Activated CD4-positive, alpha-beta T cell treated with anti-CD3 and anti-CD28 coated beads for 36 hours (primary cell): ENCODE data around the gene FYN. TPM values are rescaled to one million over a fixed set of nuclear protein-coding genes. Genes with fewer than 3 reads are reported as not detected.

Experiments used
- ATAC-seq: fragments of 200-7000 bp; cut with Tn5 transposase; one replicate; pipeline ENCODE4 v1.10.0; 2021; ENCODE audit warnings: mild to moderate bottlenecking, moderate library complexity
- CTCF ChIA-PET: fragments of 350-600 bp; sonication (Branson Sonifier 250); formaldehyde crosslinking; loops from one replicate; lab custom pipeline; 2021; ENCODE audit warnings: antibody characterized with exemption; lab: Charles Lee
- POLR2A ChIA-PET: fragments of 350-600 bp; sonication (Branson Sonifier 250); formaldehyde crosslinking; loops from one replicate; lab custom pipeline; 2021; ENCODE audit warnings: antibody characterized with exemption, inconsistent platforms; lab: Charles Lee
- DNase-seq: peaks from one replicate; pipeline ENCODE4 v3.0.0-alpha.2; 2020
- H3K27ac Mint-ChIP-seq: one replicate; pipeline ENCODE4 v1.8.0; 2021; ENCODE audit warnings: mixed read lengths
- H3K27me3 Mint-ChIP-seq: one replicate; pipeline ENCODE4 v1.8.0; 2021; ENCODE audit warnings: mixed read lengths
- H3K36me3 Mint-ChIP-seq: one replicate; pipeline ENCODE4 v1.8.0; 2021; ENCODE audit warnings: low read depth, mixed read lengths
- H3K4me1 Mint-ChIP-seq: one replicate; pipeline ENCODE4 v1.8.0; 2021; ENCODE audit warnings: mixed read lengths
- H3K4me3 Mint-ChIP-seq: one replicate; pipeline ENCODE4 v1.8.0; 2021; ENCODE audit warnings: mild to moderate bottlenecking, moderate library complexity, mixed read lengths
- H3K9me3 Mint-ChIP-seq: one replicate; pipeline ENCODE4 v1.8.0; 2021; ENCODE audit warnings: low read depth, mixed read lengths
- intact Hi-C, 2 experiments: fragments of 100-400 bp; cut with DNase I in 1 of 2; cut with micrococcal nuclease in 1 of 2; formaldehyde crosslinking; loops; one replicate each; pipeline versions ENCODE4 v1.14.2 to v1.15.1; 2022 to 2024; cut with DNase I, micrococcal nuclease
- total RNA-seq, 2 experiments: library from RNA; stranded (reverse); gene quantifications; one replicate each; pipeline ENCODE4 v1.2.3, GENCODE V29; 2021

FYN gene
- total RNA-seq, 2 experiments from 2014 or later = 345 to 504 TPM

DNA sequence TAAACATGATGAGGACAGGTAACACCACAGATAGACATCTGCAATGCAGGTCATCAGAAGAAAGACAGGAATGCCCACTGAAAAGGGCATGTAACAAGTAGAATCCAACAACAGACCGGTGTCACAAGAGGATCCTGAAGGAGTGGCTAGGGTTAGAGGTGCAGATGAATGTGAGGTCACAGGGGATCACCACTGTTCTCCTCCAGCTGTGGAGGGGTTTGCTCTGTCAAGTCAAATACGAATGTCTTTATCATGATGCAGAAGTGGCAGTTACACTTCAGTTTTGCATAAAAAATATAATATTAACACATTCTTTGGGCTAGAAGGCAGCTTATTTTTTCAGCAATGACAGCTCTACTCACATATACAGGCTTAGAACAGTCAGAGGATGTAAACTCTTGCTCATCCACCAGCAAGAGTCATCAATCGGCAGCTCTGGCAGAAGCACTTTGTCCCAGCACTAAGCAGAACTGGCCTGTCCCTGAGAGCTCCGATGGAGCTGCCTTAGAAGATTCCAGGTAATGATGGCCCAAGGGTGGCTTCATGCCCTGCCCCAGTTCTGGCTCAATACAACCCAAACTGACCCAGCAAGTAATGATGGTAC lies 137.1 kb downstream of the FYN start:
- H3K27me3 Mint-ChIP-seq = no peaks in the 10 kb centered on the region

DNA sequence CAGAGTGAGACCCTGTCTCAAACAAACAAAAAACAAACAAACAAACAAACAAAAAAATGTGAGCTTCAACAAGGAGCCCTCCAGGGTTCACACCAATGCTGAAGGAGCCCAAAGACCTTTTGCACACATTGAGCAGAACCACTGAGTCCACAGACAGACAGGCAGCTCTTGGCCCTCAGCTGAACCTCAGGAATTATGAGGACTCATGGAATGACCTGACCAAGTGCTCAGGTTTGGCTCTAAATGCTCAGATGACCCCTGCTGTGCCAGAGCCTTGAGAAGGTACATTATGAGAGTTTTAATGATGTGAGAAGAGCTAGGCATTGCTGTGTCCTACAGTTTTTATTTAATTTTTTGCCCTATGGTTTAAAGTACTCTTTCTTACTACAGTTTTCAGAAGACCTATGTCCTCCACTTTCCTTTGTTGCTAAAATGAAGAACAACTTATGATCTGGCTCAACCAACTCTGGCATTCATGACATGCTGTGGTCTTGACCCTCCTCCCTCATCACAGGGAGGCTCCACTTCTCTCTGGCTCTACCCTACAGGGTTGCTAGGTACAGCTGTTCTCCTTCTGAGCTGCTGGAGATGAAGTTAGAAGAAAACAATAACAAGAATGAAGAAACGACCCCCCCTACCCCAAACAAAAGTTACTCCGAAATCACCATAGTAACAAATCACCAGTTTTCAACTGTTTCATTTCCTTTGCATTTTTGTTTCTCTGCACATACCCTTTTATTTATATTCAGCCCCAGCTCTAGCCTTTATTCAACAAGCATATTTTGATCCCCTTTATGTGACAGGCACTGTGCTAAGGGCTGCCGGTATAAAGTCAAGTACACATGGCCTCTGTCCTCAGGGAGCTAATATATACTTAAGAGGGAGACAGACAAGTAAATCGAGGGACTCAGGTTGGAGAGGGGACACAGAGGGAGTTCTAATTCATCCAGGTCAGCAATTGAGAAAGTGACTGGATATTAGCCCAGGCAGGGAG lies 138.9 kb downstream of the FYN start:
- ChIA-PET CTCF (interaction anchor here (0.5 to 3.9 kb wide), 8 partner anchors 9 to 453 kb away, joined by 3 to 31 read pairs (median 3); no protein-coding TSS in a partner anchor), POLR2A (interaction anchor here (0.6 kb wide), 1 partner anchor 13 kb away, joined by 4 read pairs; no protein-coding TSS in a partner anchor)
- Mint-ChIP-seq H3K27ac (peak overlapping the region; percentile 66), H3K4me1 (peaks cover 92% of the 10 kb centered on the region), H3K9me3 (peaks cover 10% of the 10 kb centered on the region), H3K27me3 (no peaks in the 10 kb centered on the region), H3K36me3 (peaks cover 93% of the 10 kb centered on the region), H3K4me3 (no peak overlapping the region)
- intact Hi-C loops = no loop called here
- no peak for ATAC-seq
- DNase-seq = no peak

More for the DNA sequence above, 137.1 kb downstream of the FYN start:
- H3K4me3 Mint-ChIP-seq = no peak overlapping the region
- peaks cover 93% of the 10 kb centered on the region for H3K4me1 Mint-ChIP-seq
- peaks cover 96% of the 10 kb centered on the region for H3K36me3 Mint-ChIP-seq
- CTCF ChIA-PET = interaction anchor here (0.8 to 3.9 kb wide), 9 partner anchors 8 to 262 kb away, joined by 3 to 31 read pairs (median 4); no protein-coding TSS in a partner anchor
- POLR2A ChIA-PET = interaction anchor here (0.7 kb wide), 1 partner anchor 477 kb away, joined by 3 read pairs; a partner anchor contains a TSS
- ATAC-seq (peak; percentile 50), DNase-seq (no peak)
- H3K27ac Mint-ChIP-seq = peak overlapping the region; percentile 81
- peaks cover 10% of the 10 kb centered on the region for H3K9me3 Mint-ChIP-seq
- intact Hi-C loops = no loop called here

DNA sequence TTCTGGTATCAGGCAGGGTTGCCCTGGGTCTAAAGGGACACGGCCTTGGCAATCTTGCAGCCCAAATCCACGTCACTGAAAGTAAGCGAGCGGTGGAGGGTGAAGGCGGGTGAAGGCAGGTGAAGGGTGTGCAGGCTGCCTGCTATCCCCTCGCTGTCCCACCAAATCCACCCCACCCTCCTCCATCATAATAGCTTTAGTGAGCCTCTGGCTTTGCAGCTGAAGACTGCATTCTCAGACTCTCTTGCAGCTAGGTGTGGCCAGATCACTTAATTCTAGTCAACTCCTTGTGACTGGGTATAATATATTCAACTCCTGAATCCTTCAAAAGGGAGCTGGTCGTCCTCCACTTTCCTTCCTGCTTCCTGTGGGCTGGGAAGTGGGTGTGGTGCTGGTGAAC lies 140.9 kb downstream of the FYN start:
- ChIA-PET POLR2A (no interaction called here), CTCF (no interaction called here)
- DNase-seq = no peak
- Mint-ChIP-seq H3K27ac (peak overlapping the region; percentile 61), H3K36me3 (peaks cover 88% of the 10 kb centered on the region), H3K4me3 (no peak overlapping the region), H3K4me1 (peaks cover 85% of the 10 kb centered on the region), H3K9me3 (peaks cover 16% of the 10 kb centered on the region), H3K27me3 (no peaks in the 10 kb centered on the region)
- no peak for ATAC-seq
- intact Hi-C loops = no loop called here

DNA sequence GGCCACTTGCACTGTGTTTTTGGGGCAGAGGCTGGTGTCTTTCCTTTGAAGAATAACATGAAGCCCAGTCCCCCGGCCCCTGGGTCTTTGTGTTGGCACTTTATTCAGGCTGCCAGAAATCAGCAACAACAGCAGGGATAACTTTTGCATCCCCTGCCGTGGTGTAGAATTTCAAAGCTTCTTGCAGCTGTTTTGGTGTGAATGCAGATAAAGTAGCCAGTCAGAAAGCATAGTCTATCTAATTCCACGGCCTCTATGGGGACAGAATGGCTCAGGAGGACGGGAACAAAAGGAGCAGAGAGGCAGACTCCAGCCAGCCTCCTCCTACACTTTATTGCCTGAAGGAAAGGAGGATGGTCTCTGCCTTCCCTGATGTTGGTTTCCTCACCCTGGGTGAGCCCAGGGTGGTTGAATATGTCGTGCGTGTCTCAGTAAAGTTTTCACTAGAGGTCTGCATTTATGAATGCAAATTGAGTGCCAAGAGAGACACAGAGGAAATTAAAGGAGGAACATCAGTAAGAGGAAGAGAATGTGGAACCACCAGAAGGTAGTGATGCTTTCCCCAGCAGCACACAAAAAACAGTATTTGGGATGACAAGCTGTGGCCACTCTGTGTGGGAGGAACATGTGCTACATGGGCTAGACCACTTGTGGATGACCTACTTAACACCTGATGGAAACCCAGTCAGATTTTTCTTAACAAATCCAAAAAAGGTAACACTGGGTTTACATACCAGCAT lies 141.6 kb downstream of the FYN start:
- ATAC-seq (no peak), DNase-seq (no peak)
- Mint-ChIP-seq H3K27me3 (no peaks in the 10 kb centered on the region), H3K36me3 (peaks cover 88% of the 10 kb centered on the region), H3K9me3 (peaks cover 16% of the 10 kb centered on the region), H3K4me1 (peaks cover 85% of the 10 kb centered on the region), H3K4me3 (no peak overlapping the region), H3K27ac (peak overlapping the region; percentile 67)
- POLR2A ChIA-PET = interaction anchor here (0.6 to 0.7 kb wide), 2 partner anchors 93 to 285 kb away, joined by 3 read pairs; no protein-coding TSS in a partner anchor
- intact Hi-C loops = no loop called here
- CTCF ChIA-PET = interaction anchor here (1.0 kb wide), 1 partner anchor 9 kb away, joined by 3 read pairs; no protein-coding TSS in a partner anchor

DNA sequence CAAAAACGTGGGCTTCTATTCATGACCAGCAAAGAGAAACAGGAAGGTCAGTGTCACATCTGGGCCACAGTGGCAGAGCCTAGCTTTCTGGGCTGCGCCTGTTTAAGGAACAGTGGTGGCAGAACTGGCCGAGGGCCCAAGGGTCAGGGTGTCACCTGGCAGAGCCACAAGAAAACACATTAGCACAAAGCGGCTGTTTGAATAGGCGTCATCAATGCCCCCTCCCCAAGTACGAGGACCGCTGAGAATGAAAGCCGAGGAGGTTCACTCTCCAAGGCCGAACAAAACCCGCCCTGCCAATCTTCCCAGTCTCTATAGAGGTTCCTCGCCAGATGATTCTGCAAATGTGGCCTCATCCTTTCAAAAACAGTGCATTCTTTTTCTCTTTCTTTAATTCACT lies 142.4 kb downstream of the FYN start:
- ChIA-PET CTCF (interaction anchor here (1.0 kb wide), 2 partner anchors 9 to 39 kb away, joined by 3 read pairs; no protein-coding TSS in a partner anchor), POLR2A (interaction anchor here (0.7 kb wide), 1 partner anchor 93 kb away, joined by 3 read pairs; no protein-coding TSS in a partner anchor)
- Mint-ChIP-seq H3K9me3 (peaks cover 16% of the 10 kb centered on the region), H3K27me3 (no peaks in the 10 kb centered on the region), H3K27ac (peak overlapping the region; percentile 78), H3K4me3 (no peak overlapping the region), H3K36me3 (peaks cover 88% of the 10 kb centered on the region), H3K4me1 (peaks cover 85% of the 10 kb centered on the region)
- DNase-seq = no peak
- no peak for ATAC-seq
- intact Hi-C loops = no loop called here

DNA sequence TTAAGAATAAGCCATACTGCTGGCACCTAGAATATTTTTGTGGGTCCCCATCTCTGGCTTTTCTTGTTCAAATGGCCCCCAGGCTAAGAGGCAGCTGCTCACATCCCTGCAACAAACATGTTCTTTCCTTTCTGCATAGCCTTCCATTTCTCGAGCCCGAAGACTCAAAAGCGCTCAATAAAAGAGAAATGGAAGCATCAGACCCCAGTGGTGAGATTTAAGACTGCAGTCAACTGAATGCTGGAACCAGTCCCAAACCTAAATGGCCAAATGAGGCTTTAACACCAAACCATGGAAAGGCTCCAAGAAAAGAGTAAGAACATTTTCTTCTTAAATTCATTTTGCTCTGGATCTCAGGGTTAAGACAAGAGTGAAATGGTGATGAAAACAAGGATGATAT lies 145.4 kb downstream of the FYN start:
- Mint-ChIP-seq H3K36me3 (peaks cover 64% of the 10 kb centered on the region), H3K27ac (peak overlapping the region; percentile 59), H3K4me3 (no peak overlapping the region), H3K9me3 (peaks cover 7% of the 10 kb centered on the region), H3K27me3 (no peaks in the 10 kb centered on the region), H3K4me1 (peaks cover 90% of the 10 kb centered on the region)
- ATAC-seq (no peak), DNase-seq (no peak)
- intact Hi-C loops = no loop called here
- CTCF ChIA-PET = interaction anchor here (1.3 to 4.3 kb wide), 2 partner anchors 9 to 55 kb away, joined by 4 to 31 read pairs; no protein-coding TSS in a partner anchor
- POLR2A ChIA-PET = no interaction called here

DNA sequence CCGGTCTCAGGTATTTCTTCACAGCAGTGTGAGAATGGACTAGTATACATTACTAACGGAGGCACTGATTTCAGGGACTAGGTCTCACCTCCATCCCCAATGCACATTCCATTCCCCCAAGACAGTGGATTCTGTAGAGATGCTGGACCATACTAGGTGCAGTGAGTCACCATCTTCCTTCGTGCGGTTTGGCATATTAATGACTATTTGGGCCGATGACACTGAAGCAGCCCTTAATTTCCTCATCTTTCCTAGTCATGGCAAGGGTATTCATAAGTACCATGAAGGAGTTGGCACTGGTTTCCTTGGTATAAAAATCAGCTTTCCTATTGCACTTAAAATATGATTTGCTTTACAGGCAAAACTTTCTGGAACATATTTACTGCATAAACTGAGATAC lies 146.2 kb downstream of the FYN start:
- no peak overlapping the region for H3K4me3 Mint-ChIP-seq
- ATAC-seq (no peak), DNase-seq (no peak)
- intact Hi-C loops = no loop called here
- H3K4me1 Mint-ChIP-seq = peaks cover 90% of the 10 kb centered on the region
- peaks cover 7% of the 10 kb centered on the region for H3K9me3 Mint-ChIP-seq
- H3K36me3 Mint-ChIP-seq = peaks cover 63% of the 10 kb centered on the region
- ChIA-PET POLR2A (no interaction called here), CTCF (interaction anchor here (0.6 to 4.3 kb wide), 6 partner anchors 9 to 316 kb away, joined by 3 to 31 read pairs (median 4); no protein-coding TSS in a partner anchor)
- peak overlapping the region; percentile 59 for H3K27ac Mint-ChIP-seq
- H3K27me3 Mint-ChIP-seq = no peaks in the 10 kb centered on the region

DNA sequence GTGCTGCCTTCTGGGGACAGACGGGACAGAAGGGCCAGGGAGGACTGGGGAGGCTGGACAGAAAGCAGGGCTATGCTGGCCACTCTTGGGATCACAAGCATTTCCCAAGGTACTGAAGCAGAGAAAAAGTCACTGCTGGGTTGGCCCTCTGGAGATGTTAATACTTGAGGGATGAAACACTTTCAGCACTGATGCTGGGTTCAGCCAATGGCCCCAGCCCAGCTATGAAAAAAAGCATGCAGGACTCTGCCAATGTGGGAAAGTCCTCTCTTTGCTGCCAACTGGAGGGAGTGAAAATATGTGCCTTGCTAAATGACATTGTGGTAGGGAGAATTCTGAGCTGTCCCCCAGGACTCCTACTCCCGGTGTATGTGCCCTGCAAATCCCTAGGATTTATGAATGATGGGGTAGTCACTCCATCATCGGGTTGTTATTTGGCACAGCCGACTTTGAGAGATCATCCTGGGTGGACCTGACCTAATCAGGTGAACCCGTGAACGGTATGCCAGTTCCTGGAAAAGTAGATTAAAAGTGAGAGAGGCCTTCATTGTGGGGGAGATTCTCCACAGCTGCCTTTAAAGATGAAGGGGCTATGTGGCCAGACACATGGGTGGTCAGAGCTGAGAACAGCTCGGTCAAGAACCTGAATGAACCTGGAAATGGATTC lies 147.7 kb downstream of the FYN start:
- Mint-ChIP-seq H3K4me3 (no peak overlapping the region), H3K4me1 (peaks cover 90% of the 10 kb centered on the region), H3K27ac (peak overlapping the region; percentile 80), H3K36me3 (peaks cover 64% of the 10 kb centered on the region), H3K27me3 (no peaks in the 10 kb centered on the region), H3K9me3 (peaks cover 7% of the 10 kb centered on the region)
- DNase-seq (no peak), ATAC-seq (no peak)
- intact Hi-C loops = no loop called here
- ChIA-PET POLR2A (interaction anchor here (0.6 kb wide), 1 partner anchor 102 kb away, joined by 3 read pairs; no protein-coding TSS in a partner anchor), CTCF (interaction anchor here (0.7 to 4.3 kb wide), 10 partner anchors 9 to 384 kb away, joined by 3 to 31 read pairs (median 4); no protein-coding TSS in a partner anchor)

DNA sequence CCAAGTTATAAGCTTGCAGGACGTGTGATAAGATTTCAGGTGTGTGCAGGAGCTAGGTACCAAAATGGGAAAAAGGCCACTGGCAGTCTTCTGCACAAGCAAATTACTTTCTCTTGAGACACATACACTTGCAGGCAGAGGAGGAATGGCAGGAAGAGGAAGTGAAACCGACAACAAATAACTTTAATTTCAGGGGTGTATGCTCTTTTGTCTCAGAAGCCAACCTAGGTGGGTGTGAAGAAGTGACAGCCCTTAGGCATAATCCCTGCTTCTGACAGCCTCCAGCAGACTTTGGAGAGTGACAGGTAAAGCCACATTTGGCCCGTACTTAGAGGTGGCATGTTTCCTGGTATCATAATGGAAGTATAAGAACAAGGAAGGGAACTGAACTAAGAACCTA lies 148.7 kb downstream of the FYN start:
- Mint-ChIP-seq H3K27ac (peak overlapping the region; percentile 80), H3K36me3 (peaks cover 64% of the 10 kb centered on the region), H3K4me1 (peaks cover 89% of the 10 kb centered on the region), H3K4me3 (peak overlapping the region; percentile 5), H3K27me3 (no peaks in the 10 kb centered on the region), H3K9me3 (peaks cover 7% of the 10 kb centered on the region)
- DNase-seq = no peak
- intact Hi-C loops = no loop called here
- peak; percentile 69 for ATAC-seq
- ChIA-PET CTCF (interaction anchor here (0.9 to 4.3 kb wide), 6 partner anchors 9 to 413 kb away, joined by 3 to 31 read pairs (median 4); no protein-coding TSS in a partner anchor), POLR2A (no interaction called here)

DNA sequence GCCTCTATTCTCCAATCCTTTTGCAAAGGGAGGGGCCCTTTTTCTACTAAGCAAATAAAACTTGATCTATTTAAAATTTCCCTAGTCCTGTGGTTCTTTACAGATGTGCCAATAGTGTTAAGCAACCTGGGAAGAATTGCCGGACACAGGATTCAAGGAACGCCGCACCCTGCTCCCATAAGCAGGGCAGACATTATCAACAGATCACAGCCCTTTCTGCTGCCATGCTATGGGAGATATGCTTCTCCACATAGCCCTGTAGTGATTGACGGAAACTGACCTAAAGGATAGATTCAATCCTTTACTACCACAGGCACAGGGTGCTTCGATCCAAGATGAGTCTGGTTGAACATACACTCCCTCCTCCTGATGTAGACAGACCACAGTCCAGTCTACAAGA lies 149.2 kb downstream of the FYN start:
- intact Hi-C loops = no loop called here
- Mint-ChIP-seq H3K9me3 (peaks cover 7% of the 10 kb centered on the region), H3K27ac (peak overlapping the region; percentile 80), H3K4me3 (no peak overlapping the region), H3K27me3 (no peaks in the 10 kb centered on the region), H3K4me1 (peaks cover 92% of the 10 kb centered on the region), H3K36me3 (peaks cover 68% of the 10 kb centered on the region)
- no peak for ATAC-seq
- DNase-seq = no peak
- ChIA-PET POLR2A (no interaction called here), CTCF (interaction anchor here (0.9 to 4.3 kb wide), 9 partner anchors 9 to 414 kb away, joined by 3 to 31 read pairs (median 4); no protein-coding TSS in a partner anchor)
